ENCODE results near the gene MOK. TPM values are rescaled to one million over a fixed set of nuclear protein-coding genes. Genes with fewer than 3 reads are reported as not detected.

The MOK gene
- polyA plus RNA-seq, 1 donor: 11.1 TPM

GRCh38 chr14:102201776-102202175 is 103.2 kb downstream of the MOK start:
- DNase-seq: no peak

GRCh38 chr14:102201353-102201738 is 103.6 kb downstream of the MOK start:
- no peak for DNase-seq

DNA sequence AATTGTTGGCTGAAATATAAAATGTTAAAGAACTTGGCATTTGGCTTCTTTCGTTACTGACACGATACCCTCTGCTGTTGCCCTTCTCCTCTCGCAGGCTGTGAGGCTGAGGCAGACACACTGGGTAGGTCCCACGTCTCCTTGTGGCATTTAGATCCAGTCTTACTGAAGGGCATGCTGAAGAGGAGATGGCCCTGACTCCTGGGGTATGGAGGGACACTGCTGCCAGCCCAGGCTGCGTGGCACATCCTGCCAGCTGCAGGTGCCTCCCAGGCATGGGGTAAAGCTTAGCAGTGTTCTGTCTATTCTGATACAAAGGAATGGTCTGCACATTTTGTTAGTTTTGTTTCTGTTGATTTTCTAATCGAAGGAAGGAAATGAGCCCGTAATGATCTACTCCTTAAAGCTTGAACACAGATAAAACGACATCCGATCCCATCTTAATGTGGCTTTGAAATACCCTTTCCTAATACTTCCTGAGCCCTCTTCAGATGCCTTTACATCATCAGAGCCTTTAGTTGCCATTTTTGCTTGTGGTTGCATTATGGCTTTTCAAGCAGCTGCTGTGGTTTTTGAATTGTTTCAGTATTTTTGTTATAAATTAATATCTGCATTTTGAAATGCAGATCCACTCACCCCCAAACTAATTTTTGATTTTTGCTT is 104.1 kb downstream of the MOK start:
- DNase-seq: no peak

- DNase-seq: no peak
These were observed 107.6 kb downstream of the MOK start for GRCh38 chr14:102197317-102197853.

DNA sequence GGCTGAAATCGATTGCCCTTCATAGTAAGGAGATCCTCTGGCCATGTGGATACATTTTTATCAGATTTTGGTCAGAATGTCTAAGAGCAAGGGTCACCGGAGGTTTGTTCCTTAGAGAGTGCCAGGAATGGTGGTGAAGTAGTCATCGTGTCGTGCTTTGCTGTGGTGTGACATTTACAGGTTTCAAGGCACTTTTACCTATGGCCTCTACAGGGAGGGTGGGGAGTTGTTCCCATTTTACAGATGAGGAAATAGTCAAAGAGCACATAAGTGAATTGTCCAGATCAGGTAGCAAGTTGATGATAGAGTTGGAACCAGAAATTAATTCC is 108.1 kb downstream of the MOK start:
- no peak for DNase-seq

DNA sequence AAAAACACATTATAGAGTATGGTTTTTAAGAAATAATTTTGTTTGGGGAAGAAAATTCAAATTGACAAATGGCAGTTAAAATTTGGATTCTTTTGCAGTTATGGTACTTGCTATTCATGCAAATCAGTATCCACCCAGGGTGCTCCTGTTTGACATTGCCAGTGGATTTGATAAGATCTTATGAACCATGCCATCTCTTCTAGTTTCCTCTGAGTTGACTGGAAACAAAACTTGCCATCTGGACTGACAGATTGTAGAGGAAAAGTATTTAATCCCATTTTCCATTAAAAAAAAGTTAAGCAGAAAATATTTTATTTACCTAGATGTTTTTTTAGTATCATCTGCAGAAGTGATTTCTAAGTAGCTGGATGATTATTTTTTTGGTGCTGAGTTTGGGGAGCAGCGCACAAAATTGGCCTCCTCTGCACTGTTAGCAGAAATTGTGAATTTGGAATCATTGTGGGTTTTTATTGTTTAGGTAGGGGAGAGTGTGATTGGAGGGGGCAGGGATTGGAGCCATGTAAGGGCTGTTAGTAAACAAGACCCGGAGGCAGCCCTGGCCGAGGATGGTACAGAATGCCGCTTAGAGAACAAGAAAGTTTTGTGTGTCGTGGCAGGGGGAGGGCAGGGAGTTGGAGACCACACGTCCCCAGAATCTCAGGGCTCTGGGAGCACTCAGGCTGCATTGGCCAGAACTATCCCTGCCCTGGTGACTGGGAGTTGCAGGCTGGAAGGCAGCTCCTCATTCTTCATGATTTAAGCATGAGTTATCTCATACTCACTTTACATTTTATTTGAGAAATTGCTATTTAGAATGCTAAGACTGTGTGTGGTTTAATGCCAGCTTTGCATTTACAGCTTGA is 108.7 kb downstream of the MOK start:
- no peak for DNase-seq

DNA sequence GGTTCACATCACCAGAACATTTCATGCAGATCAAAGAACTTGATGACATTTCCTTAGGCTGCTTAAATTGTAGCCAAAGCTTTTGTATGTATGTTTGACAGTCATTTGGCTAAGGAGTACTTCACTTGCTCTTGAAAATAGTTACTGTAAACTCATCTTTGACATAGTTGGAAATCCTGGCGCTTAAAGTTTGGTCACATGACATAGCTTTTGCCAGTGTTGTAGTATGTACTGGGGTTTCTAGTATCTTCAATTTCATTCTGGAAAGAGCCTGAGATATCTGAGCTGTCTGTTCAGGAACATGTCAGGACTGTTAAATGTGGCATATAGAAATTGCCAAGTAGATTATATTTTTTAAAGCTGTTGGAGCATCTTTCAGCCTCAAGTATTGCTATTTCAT is 109.5 kb downstream of the MOK start:
- peak; percentile 56 for DNase-seq

DNA sequence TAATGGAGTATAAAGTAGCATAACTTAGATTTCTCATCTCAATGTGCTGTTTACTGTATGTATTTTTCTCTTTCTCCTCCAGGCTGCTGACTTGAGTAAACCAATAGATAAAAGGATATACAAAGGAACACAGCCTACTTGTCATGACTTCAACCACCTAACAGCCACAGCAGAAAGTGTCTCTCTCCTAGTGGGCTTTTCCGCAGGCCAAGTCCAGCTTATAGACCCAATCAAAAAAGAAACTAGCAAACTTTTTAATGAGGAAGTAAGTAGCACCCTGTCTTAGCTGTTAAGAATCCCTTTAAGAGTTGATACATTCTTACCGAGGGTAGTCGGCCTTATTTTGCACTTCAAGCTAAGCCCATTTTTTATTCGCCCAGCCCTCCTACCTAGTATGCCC is 110.1 kb downstream of the MOK start:
- no peak for DNase-seq

GRCh38 chr14:102192840-102193502 is 112.0 kb downstream of the MOK start:
- DNase-seq: no peak

DNA sequence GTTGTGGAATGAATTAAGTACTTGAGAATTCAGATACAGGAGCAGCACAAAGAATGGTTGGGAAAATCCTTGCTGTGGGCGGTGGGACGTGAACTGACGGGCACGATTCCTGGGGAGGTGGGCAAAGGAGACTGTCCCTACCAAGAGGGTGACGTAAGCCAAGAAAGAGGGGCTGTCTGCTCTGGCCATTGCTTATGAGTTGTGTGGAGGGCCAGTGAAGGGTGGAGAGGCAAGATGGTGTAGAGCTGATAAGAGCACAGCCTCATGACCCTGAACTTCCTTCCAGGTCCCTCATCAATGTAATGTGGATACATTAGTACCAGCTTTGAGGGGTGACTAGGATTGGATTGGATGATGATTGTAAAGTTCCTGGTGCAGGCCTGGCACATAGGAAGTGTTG is 115.1 kb downstream of the MOK start:
- no peak for DNase-seq

- DNase-seq: no peak
These were observed 116.8 kb downstream of the MOK start for GRCh38 chr14:102188187-102188586.

DNA sequence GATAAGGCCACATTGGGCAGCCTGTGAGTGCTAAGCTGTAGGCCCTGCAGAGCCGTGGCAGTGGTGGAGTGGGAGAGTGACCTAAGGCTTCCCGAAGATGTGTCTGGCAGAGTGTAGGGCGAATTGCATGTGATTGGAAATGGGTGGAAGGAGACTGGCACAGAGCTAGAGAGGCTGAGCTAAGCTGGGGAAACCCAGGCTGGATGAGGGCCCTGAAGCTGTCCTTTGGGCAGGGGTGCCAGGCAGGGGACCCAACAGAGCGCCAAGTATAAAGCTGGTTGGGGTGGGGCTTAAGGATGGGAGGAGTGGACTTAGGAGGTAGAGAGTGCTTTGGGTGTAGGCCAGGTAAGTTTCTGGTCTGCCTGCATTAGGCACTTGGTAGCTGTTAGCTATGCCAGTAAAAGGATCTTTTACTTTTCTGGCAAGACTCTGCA is 117.4 kb downstream of the MOK start:
- no peak for DNase-seq

DNA sequence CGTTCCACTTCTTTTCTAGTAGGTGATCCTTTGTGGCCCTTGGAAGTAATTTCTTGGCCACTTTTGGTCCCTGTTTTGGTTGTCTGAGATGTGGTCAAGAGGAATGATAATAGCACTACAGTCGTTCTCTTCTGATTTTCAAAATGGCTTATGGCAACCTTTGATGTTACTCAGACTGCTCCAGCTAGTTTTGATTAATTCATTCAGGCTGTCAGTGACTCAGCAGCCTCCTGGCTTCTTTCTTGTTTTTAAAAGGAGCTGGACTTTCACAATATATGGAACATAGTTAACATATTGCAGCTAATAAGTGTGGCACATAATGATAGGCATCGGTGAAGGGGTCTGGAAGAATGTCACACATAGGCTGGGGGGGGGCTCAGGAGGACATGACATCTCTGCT is 117.9 kb downstream of the MOK start:
- no peak for DNase-seq

- no peak for DNase-seq
These were observed 119.6 kb downstream of the MOK start for GRCh38 chr14:102185360-102185759.

DNA sequence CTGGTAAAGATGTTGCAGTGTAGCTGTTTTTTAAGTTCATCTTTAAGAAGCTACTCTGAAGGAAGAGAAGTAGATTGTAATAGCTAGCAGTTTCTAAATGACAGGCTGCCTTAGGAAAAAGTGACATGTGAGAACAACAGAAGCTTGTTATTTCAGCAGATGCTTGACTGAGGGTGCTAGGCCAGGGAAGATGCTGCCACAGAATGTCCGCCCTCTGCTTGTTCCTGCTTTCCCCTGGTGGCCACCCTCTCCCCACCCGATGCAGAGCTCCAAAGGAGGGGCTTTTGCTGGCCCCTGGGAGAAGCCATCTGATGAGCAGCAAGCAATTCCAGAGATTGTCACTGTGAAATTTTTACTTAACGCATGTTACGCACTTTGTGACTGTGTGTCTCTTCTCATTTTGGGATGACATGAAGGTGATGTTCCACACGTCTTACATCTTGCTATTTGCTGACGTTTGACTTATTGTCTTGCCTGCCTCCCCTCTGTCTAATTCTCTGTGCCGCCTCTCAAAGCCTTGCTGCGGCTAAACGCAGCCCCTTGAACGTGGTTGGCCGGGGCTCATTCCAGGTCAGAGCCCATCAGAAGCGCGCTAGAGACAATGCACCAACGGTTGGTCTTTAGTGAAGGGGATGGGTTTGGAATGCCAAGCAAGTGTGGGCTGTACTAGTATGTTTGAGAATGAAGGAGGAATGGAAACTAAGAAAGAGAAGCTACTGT is 120.5 kb downstream of the MOK start:
- no peak for DNase-seq

DNA sequence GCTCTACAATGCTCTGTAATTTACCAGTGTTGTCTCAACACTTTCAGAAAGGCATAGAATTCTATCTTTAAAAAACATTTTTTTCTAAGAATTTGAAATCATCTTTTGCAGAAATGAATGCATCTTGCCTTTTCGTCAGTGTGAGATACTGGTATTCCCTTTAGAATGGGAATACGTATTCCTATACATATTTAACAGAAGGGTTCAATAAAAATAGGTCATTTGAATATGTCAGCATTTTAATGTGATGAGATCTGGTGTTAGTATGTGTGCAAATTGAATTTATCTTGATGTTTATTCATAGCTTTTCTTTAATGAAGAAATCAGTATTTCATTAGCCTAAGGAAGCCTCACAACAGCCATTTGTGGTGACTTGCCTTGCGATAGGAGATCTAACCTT is 121.1 kb downstream of the MOK start:
- no peak for DNase-seq

DNA sequence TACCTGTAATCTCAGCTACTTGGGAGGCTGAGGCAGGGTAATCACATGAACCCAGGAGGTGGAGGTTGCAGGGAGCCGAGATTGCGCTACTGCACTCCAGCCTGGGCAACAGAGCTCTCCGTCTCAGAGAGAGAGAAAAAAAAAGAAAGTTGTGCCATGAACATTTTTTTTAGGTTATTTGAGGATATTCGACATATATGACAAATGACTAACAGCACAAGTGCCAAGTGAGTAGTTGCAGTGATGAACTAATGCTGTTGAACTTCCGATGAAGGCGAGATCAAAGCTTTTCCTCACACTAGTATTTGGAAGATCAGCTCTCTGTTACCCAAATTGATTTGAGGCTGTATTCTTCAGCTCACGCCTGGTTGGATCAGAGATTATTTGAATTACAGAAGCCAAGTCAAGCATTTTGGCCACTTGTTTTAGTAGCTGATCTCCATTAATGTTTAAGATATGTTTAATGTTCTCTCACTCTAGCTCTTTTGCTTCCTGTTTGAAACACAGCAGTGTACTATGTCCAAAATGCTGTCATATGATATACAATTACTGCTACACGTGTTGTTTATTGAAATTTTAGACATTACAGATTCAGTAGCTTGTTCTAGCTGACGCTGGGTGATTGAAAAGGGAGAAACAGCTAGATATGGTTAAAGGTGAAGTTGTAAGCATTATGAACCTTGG is 121.9 kb downstream of the MOK start:
- DNase-seq: no peak

DNA sequence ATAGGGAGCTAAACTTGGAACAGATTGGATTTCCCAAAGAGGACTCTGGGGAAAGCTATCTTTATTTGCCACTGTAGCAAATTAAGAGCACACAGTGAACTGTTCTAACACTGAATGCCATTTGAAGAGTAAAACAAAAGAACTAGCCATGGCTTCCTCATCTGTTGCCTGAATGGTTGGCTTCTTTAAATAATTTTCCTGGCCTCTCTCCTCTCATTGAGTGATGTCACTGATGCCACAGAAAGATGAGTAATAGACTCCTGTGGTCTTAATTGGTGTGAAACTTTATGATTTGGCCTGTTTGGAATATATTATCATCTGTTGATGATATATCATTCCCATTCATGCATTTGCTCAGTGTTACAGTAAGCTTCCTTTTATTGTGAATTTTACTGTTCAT is 122.8 kb downstream of the MOK start:
- DNase-seq: no peak

DNA sequence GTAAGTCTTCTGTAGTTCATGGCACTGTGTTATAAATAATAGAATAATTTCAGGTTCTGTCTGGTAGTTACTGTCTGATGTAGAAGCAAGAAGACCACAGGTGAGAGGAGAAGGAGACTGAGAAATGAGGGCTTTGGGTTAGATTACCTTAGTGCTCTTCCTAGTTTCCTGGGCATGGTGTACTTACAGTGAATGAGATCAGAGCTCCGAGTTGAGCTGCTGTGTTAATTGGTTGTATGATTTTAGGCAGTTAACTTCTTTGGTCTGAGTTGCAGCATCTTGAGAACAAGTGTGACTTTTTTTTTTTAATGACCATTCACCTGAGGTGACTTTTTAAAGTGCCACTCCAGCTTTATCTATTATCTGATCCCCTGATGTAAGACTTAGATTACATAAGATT is 123.8 kb downstream of the MOK start:
- no peak for DNase-seq

- DNase-seq: no peak
These were observed 124.5 kb downstream of the MOK start for GRCh38 chr14:102180248-102180998.

Data from hindlimb muscle (tissue), 1 donor.